GM21619 (cell line): ENCODE data around the gene RASSF3.
"Not testable (repeated sequence)": the region's sequence is repeated elsewhere in the genome, so short reads cannot be mapped to it uniquely, and the experiment has no call there.

ENCODE experiments used
- ATAC-seq: cut with Tn5 transposase; IDR thresholded peaks from one replicate; pipeline ENCODE4 v1.9.1; 2021; ENCODE audit not compliant: unreplicated experiment

Gene RASSF3

DNA sequence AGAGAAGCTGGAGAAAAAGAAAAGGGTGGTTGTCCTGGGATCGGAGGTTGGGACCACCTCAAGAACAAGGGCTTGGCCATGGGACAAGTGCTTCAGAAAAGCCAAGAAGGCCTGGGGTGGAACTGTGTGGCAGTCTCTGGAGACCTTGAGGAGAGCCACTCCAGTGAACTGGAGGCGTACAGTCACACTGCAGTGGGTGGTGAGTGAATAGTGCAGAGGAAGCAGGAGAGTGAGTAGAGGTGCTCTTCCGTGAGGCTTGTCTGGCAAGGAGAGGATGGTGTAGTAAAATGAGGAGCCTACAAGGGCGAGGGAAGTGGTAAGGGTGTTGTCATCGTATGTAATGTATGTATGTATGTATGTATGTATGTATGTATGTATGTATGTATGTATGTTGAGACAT is 20.9 kb downstream of the RASSF3 start:
- ATAC-seq = peak; percentile 48

- no peak for ATAC-seq
Measured at GRCh38 chr12:64633011-64633939, 23.0 kb downstream of the RASSF3 start.

DNA sequence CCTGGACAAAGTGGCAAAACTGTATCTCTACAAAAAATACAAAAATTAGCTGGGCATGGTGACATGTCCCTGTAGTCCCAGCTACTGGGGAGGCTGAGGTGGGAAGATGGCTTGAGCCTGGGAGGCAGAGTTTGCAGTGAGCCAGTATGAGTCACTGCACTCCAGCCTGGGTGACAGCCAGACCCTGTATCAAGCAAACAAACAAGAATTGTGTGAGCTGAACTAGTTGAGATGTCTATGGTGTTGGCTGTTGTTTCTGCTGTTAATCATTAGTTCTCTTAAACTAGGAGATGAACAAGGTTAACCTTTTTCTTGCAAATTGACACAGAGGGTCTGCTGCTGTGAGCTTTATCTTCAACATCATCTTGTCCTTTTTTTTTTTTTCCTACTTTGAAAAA is 23.6 kb downstream of the RASSF3 start:
- ATAC-seq = peak; percentile 58

GRCh38 chr12:64634508-64635092 is 24.3 kb downstream of the RASSF3 start:
- ATAC-seq = no peak

DNA sequence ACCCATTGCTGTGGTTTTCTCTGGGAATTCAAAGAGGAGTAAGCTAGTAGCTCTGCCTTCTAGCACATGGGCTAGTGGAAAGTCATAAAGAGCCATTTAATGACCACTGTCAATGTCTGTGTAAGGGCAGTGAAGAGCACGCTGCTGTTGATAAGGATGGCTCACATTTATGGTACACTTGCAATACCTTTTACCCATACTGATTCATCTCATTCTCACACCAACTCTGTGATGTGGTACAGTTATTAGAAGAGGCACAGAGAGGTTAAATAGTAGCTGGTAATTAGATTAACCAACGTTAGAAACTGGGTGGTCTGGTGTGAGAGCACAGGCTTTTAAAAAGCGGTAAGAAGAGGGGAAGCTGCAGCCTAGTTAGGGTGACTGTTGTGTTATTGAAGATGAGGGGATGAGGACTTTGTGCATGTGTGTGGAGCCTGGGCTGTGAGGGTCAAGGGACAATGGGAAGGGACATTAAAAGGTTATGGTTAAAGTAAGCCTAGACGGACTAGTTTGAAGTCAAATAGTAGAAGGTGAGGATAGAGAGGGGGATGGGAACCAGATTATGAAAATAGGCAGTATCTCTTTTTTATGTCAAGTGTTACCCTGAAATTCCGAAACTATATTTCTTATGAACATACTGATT is 25.2 kb downstream of the RASSF3 start:
- no peak for ATAC-seq

DNA sequence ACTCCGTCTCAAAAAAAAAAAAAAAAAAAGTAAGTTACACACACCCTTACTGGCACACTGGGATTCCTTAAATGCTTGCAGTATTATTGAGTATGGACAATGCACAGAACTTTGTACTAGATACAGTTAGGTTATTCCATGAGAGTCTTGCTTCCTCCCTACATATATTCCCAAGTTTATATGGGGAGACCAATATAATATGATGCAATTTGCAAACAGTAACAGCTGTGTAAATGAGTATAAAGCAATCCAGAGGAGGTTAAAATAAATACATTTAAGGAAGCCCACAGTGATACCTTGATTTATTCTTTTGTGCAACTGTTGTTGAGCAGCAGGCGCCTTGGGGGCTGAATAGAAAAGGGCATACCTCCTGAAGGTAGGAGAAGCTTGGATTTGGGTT is 26.6 kb downstream of the RASSF3 start:
- ATAC-seq = no peak

DNA sequence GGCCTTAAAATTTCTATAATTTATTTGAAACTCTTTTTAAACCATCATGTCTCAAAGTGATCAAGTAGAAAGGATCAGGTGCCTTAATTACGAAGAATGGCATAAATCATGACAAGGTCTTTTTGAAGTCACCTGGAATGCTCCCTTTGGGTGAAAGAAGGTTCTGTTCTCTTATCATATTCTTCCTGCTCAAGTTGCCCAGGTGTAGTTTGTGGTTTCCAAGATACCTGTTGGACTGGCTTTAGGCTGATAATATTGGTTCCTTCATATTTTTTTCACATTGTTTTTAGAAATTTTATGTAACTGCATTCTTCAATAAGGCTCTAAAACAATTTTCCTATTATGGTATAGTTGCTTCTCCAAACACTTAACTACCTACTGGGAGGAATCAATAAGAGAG is 29.2 kb downstream of the RASSF3 start:
- no peak for ATAC-seq

- no peak for ATAC-seq
Measured at GRCh38 chr12:64646318-64646717, 36.0 kb downstream of the RASSF3 start.

GRCh38 chr12:64649487-64649886 is 39.2 kb downstream of the RASSF3 start:
- ATAC-seq = no peak

DNA sequence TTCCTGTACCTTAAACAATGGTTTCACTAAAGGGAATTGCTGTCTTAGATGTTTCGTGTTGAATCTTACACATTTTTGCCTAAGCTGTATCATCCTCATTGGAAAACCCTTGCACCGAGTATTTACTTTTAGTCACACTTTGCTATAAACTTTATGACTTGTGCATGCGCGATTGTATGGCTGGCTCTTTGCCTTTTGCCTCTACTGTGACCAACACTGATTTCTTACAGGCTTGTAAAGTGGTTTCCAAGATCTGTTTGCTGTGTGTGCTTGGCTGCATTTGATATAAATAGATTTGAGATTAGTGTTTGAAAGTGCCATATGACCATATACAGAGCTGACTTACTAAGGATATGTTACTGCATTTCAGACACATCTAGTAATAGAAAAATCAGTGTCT is 40.5 kb downstream of the RASSF3 start:
- no peak for ATAC-seq

DNA sequence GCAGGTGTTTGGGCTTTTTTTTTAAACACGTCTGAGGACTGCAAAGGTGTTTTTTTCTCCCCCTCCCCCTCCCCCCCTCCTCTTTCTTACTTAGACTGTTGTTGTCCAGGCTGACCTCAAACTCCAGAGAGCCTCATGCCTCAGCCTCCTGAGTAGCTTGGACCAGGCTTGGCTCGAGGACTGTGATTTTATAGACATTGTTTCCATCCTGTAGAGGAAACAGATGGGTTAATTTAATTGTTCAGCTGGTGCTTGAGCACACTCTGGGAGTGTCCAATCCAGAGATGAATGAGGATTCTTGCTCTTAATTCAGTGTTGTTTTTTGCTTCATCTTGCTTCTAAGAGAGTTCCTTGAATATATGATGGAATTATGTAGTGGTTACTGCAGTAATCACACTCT is 42.1 kb downstream of the RASSF3 start:
- no peak for ATAC-seq

DNA sequence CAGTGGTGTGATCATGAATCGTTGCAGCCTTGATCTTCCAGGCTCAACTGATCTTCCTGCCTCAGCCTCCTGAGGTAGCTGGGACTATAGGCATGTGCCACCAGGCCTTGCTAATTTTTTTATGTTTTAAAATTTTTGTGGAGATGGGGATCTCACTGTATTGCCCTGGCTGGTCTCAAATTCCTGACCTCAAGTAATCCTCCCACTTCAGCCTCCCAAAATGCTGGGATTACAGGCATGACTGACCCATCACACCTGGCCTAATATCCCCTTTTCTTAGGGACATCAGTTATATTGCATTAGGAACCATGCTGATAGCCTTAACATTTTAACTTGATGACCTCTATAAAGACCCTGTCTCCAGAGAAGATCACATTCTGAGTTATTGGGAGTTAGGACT is 42.8 kb downstream of the RASSF3 start:
- no peak for ATAC-seq

- ATAC-seq = not testable (repeated sequence)
Measured at GRCh38 chr12:64653907-64654306, 43.6 kb downstream of the RASSF3 start.

DNA sequence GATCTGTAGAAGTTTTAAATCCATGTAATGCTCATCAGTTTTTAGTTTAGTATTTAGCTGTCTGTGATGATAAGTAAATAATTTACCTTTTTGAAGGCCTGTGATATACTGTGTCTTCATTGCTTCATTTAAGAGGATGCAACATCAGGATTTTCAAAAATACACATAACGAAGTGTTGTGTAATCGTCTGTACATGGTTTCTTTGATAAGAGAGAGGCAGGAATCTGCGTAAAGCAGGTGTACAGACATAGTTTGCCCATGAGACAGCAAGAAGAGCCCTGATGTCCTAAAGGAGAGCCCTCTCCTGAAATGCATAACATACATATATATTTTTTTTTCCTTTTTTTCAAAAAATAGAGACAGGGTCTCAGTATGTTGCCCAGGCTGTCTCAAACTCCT is 44.8 kb downstream of the RASSF3 start:
- no peak for ATAC-seq

DNA sequence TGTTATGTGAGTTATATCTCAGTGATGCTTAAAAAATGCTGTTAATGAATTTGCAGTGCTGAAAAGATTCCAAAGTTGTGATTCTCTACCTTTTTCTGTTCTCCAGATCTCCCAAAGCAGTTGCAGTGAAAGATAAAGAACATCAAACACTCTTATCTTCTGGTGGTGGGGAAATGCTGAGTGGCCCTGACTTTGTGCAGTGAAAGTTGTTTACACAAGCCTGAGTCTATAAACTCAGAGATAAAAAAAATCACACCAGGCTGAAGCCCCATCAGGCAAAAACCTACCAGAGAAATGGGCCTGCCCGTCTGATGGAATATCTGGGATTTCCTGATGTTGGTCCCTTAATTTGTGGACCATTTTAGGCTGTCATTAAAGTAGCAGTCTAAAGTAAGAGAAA is 46.1 kb downstream of the RASSF3 start:
- ATAC-seq = no peak

GRCh38 chr12:64658892-64659481 is 48.7 kb downstream of the RASSF3 start:
- ATAC-seq = no peak

- ATAC-seq = peak; percentile 60
Measured at GRCh38 chr12:64660237-64661018, 50.1 kb downstream of the RASSF3 start.

DNA sequence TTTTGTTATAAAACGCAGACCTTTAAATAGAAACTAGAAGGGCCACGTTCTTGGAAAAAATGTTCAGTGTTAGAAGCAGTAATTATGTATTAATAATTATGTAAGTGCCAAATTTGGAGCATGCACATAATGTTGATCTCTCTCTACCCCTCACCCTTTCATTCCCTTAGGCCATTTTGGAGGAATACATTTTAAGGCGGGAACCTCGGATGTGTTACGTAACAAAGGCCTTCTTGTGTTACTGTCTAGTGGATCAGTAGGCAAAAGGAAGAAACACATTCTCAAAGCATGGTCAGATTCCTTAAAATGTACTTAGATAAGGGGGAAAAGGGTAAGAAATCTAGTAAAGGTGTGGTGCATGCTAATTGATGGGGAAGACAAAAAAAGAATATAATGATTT is 52.7 kb downstream of the RASSF3 start:
- no peak for ATAC-seq

DNA sequence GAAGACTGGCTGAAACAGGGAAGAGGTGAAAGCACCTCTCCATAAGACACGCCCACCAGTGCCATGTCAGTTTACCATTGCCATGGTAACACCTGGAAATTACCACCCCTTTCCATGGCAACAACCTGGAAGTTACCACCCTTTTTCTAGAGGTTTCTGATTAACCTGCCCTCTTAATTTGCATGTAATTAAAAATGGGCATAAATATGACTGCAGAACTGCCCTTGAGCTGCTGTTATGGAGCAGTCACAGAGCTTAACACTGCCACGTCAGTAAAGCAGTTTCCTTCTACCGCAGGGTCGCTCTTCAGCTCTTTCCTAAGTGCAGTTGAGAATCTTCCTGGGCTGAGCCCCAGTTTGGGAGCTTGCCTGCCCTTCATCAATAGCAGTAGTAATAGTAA is 55.2 kb downstream of the RASSF3 start:
- ATAC-seq = no peak

DNA sequence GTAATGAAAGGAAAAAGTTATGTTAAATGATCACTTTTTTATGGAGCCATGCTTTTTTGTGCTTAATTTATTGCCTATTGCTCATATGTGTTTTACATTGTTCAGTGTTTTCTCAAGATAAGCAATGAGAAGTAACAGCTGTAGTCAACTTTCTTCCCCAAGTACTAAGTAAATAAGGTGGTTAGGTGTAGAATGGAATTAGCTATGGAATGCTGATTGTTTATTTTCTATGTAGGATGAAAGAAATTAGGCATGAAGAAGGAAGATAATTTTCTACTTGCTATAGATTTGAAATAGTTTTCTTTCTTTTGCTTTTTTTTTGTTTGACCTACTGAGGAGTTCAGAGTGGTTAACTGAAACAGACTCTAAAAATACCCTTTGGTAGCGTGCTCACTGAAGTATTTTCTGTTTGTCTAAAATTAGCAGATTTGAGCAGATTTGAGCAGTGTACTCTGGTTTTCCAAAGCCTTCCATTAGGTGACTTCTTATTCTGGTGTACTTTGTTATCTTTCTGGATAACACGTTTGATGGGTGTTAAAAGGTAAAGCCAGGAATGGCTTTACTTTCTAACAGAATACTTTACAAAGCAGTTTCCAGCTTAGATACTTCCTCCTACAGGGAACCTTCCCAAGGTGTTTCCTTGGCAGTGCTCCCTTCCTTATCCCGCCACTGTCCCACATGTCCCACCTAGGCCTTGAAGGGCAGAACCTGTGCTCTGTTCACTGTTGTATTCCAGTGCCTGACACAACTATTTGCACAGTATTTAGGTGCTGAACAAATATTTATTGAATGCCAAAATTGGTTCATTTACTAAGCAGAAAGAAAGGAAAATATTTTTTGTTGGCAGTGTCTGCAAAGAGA is 56.0 kb downstream of the RASSF3 start:
- ATAC-seq = peak; percentile 22
